ENCODE data around the gene CDK1. TPM values are rescaled to one million over a fixed set of nuclear protein-coding genes. Genes with fewer than 3 reads are reported as not detected.

The CDK1 gene
- total and polyA plus RNA-seq, 10 of the 15 experiments (the other 5 are each of a cell fraction or from before 2014, with no cell fraction given), result 81.5 to 361 (median 133) TPM

- intact Hi-C loops (cut with micrococcal nuclease; ENCODE audit: unreplicated experiment), result no loop called here
- Histone ChIP-seq H3K4me1 (ENCODE audit: control insufficient read depth, insufficient read depth, low read length) (no peaks in the 10 kb centered on the region), H3K9me3 (replicated peaks; ENCODE audit: control insufficient read depth, insufficient read depth, low read length) (no peaks in the 10 kb centered on the region), H3K36me3 (ENCODE audit: control insufficient read depth in 2 of 2, insufficient read depth in 2 of 2, low read length in 1 of 2) (peaks cover 0 to 2% of the 10 kb centered on the region in 2 experiments; a peak in 1 of 4 replicates), H4K20me1 (ENCODE audit: control insufficient read depth, insufficient read depth) (no peaks in the 10 kb centered on the region), H3K4me2 (ENCODE audit: control insufficient read depth, insufficient read depth) (no peak overlapping the region), H3K27me3 (replicated peaks in 1 of 2; ENCODE audit: control insufficient read depth in 2 of 2, insufficient read depth in 2 of 2, low read length in 1 of 2) (no peaks in the 10 kb centered on the region), H2AFZ (ENCODE audit: control insufficient read depth, low read depth, low read length) (no peak overlapping the region), H3K79me2 (ENCODE audit: control insufficient read depth, insufficient read depth, low read length) (no peaks in the 10 kb centered on the region), H3K4me3 (no peak overlapping the region), H3K27ac (ENCODE audit: control insufficient read depth, insufficient read depth) (no peak overlapping the region), H3K9ac (ENCODE audit: control insufficient read depth, insufficient read depth, low read length) (no peak overlapping the region)
- in situ Hi-C loops (cut with MboI), result loop anchor here (25.0 kb wide), 1 partner anchor 1030 kb away; no protein-coding TSS in a partner anchor
- ChIA-PET RAD21 (ENCODE audit: unreplicated experiment) (no interaction called here), CTCF (no interaction called here), SMC1A (ENCODE audit: uncharacterized antibody, unreplicated experiment) (interaction anchor here (1.3 kb wide), 1 partner anchor 154 kb away, joined by 4 read pairs; no protein-coding TSS in a partner anchor), POLR2A (no interaction called here)
- no peak for DNase-seq (ENCODE audit: low read depth, low spot score)
- no peak for FAIRE-seq
- no peak for ATAC-seq
- TF ChIP-seq STAT3 (IDR thresholded peaks at IDR 0.05; ENCODE audit: low read depth, low read length) (no peak), REST (IDR thresholded peaks at IDR 0.05; ENCODE audit: low read depth, low read length) (no peak), CREB1 (IDR thresholded peaks at IDR 0.05; ENCODE audit: low read depth) (no peak), KDM1A (IDR thresholded peaks at IDR 0.05; ENCODE audit: borderline replicate concordance) (no peak), SRF (IDR thresholded peaks at IDR 0.05; ENCODE audit: low read depth in 2 of 2, low read length in 2 of 2) (no peak), YBX1 (IDR thresholded peaks at IDR 0.05) (no peak), PKNOX1 (IDR thresholded peaks at IDR 0.05) (no peak)
- WGBS (ENCODE audit: insufficient coverage, insufficient replicate concordance, low lambda C conversion rate, missing lambda C conversion rate), result 97% methylated on average over 2 of the region's 2 CpGs
- no TSS peak for BruUV-seq (replicated peaks)
These were observed 29.2 kb downstream of the CDK1 start for GRCh38 chr10:60807499-60807898.

All from GM12878 (cell line).